Activated CD8-positive, alpha-beta memory T cell treated with anti-CD3 and anti-CD28 coated beads, Interleukin-2, amount 50 U/mL, for 1 hour (primary cell): Measurements from ENCODE around the gene DCBLD1.

ENCODE experiments used
- DNase-seq: peaks from one replicate; pipeline ENCODE4 v3.0.0-alpha.2; 2020; ENCODE audit errors: extremely low read depth

Gene DCBLD1

GRCh38 chr6:117530467-117531242 is 48.2 kb downstream of the DCBLD1 start:
- no peak for DNase-seq

- no peak for DNase-seq
These were observed 48.9 kb downstream of the DCBLD1 start for GRCh38 chr6:117531346-117531745.

GRCh38 chr6:117531809-117532725 is 49.6 kb downstream of the DCBLD1 start:
- DNase-seq = no peak

- no peak for DNase-seq
These were observed 51.3 kb downstream of the DCBLD1 start for GRCh38 chr6:117533775-117534174.

GRCh38 chr6:117534974-117535373 is 52.5 kb downstream of the DCBLD1 start:
- no peak for DNase-seq

GRCh38 chr6:117536317-117536716 is 53.8 kb downstream of the DCBLD1 start:
- DNase-seq = no peak

GRCh38 chr6:117538615-117539014 is 56.1 kb downstream of the DCBLD1 start:
- DNase-seq = no peak

- DNase-seq = no peak
These were observed 58.2 kb downstream of the DCBLD1 start for GRCh38 chr6:117540670-117541069.

- no peak for DNase-seq
These were observed 60.0 kb downstream of the DCBLD1 start for GRCh38 chr6:117542493-117542892.

GRCh38 chr6:117544716-117545115 is 62.2 kb downstream of the DCBLD1 start:
- DNase-seq = no peak

- DNase-seq = no peak
These were observed 62.7 kb downstream of the DCBLD1 start for GRCh38 chr6:117545161-117545595.

- no peak for DNase-seq
These were observed 64.2 kb downstream of the DCBLD1 start for GRCh38 chr6:117546674-117547073.

- DNase-seq = no peak
These were observed 65.5 kb downstream of the DCBLD1 start for GRCh38 chr6:117547688-117548621.

GRCh38 chr6:117548797-117549301 is 66.4 kb downstream of the DCBLD1 start:
- no peak for DNase-seq

- no peak for DNase-seq
These were observed 67.1 kb downstream of the DCBLD1 start for GRCh38 chr6:117549611-117550010.

GRCh38 chr6:117550078-117550600 is 67.7 kb downstream of the DCBLD1 start:
- no peak for DNase-seq

GRCh38 chr6:117550618-117551242 is 68.3 kb downstream of the DCBLD1 start:
- no peak for DNase-seq

- DNase-seq = no peak
These were observed 70.1 kb downstream of the DCBLD1 start for GRCh38 chr6:117552618-117553017.

- no peak for DNase-seq
These were observed 70.7 kb downstream of the DCBLD1 start for GRCh38 chr6:117553142-117553541.

GRCh38 chr6:117555262-117555849 is 72.9 kb downstream of the DCBLD1 start:
- no peak for DNase-seq
